Hepatocyte (in vitro differentiated cells): ENCODE data around the gene IGFBPL1.

ENCODE experiments used
- EZH2phosphoT487 ChIP-seq: fragments of 200-600 bp; sonication (generic); IDR thresholded peaks from one replicate; pipeline ENCODE4 v1.6.1; 2018; ENCODE audit warnings: antibody characterized with exemption, mild to moderate bottlenecking, low read depth, moderate library complexity; ENCODE audit not compliant: unreplicated experiment, severe bottlenecking
- TF ChIP-seq, protein P1 (sequence below): fragments of 200-600 bp; sonication (generic); IDR thresholded peaks from 2 replicates; pipeline ENCODE4 v1.5.1; 2016; ENCODE audit warnings: antibody characterized with exemption, mild to moderate bottlenecking; ENCODE audit not compliant: poor library complexity

DNA sequence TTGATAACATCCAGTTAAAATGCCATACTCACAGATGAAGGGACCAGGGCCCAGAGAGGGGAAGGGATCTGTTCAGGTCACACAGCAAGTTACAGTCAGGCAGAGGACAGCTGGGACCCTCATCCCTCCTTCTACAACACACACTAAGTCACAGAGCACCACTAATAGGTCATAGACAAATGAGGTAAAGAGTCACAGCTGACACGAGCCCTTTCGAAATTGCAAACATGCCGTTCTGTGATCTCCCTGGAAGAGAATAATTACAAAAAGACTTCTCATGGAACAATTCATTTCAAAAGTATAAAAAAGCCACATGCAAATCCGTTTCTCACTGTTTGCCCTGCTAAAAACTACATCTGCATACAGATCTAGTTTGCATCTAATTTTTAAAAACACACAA is 15.5 kb downstream of the IGFBPL1 start:
- TF ChIP-seq, protein P1, sequence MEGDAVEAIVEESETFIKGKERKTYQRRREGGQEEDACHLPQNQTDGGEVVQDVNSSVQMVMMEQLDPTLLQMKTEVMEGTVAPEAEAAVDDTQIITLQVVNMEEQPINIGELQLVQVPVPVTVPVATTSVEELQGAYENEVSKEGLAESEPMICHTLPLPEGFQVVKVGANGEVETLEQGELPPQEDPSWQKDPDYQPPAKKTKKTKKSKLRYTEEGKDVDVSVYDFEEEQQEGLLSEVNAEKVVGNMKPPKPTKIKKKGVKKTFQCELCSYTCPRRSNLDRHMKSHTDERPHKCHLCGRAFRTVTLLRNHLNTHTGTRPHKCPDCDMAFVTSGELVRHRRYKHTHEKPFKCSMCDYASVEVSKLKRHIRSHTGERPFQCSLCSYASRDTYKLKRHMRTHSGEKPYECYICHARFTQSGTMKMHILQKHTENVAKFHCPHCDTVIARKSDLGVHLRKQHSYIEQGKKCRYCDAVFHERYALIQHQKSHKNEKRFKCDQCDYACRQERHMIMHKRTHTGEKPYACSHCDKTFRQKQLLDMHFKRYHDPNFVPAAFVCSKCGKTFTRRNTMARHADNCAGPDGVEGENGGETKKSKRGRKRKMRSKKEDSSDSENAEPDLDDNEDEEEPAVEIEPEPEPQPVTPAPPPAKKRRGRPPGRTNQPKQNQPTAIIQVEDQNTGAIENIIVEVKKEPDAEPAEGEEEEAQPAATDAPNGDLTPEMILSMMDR = no peak
- TF ChIP-seq EZH2phosphoT487 = no peak
